Muscle of back (tissue), 11 donors: ENCODE data around the gene DLG2. TPM values are rescaled to one million over a fixed set of nuclear protein-coding genes. Genes with fewer than 3 reads are reported as not detected.
"Not testable (repeated sequence)": the region's sequence is repeated elsewhere in the genome, so short reads cannot be mapped to it uniquely, and the experiment has no call there.

Experiments
- DNase-seq, 3 donors: peaks; one replicate each; pipeline versions ENCODE4 v3.0.0 to v3.0.0-alpha.2; 2013
- polyA plus RNA-seq, 10 donors: library from polyadenylated mRNA; unstranded; fragments of 120-200 nt; gene quantifications; one replicate each; pipeline ENCODE4 v1.2.1, GENCODE V29; 2013; ENCODE audit not compliant: insufficient read length in 10 of 10

Gene DLG2
- polyA plus RNA-seq, 10 donors, result 7.0 to 15.2 (median 10.4) TPM

DNA sequence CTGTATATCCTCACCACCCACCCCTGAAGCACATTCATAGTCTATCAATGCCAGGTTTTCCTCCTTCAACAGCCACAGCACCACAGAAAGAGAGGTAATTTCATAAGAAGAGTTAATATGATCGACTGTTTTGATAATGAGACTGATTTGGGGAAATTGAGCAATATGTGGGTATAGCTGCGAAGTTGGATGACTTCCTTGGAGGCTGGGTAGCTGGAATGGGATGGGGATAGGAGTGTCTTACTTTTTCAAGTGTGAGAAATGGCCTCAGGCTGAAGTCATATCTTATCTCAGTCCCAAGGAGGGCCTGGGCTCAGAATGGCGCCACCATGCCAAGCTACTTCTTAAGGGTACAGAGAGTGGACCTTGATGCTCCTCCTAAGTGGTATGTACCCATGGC, 2153.4 kb downstream of the DLG2 start:
- DNase-seq, result no peak

DNA sequence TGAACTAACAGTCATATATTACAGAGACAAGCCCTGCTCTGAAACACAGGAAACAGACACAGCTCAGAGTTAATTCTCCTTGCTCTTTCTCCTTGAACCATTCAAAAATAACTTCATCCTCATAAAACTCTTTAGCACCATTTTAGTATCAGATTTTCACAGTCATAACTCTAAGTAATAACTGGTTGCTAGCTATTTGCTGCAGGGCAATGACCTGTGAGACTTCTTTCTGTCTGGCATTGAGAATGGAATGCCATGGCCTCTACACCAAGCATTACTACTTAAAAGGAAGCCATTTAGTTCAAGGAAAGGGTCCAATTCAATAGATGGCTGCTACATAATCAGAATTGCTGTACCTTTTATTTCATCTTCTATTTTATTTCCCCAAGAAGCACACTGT, 2154.3 kb downstream of the DLG2 start:
- DNase-seq, result no peak

DNA sequence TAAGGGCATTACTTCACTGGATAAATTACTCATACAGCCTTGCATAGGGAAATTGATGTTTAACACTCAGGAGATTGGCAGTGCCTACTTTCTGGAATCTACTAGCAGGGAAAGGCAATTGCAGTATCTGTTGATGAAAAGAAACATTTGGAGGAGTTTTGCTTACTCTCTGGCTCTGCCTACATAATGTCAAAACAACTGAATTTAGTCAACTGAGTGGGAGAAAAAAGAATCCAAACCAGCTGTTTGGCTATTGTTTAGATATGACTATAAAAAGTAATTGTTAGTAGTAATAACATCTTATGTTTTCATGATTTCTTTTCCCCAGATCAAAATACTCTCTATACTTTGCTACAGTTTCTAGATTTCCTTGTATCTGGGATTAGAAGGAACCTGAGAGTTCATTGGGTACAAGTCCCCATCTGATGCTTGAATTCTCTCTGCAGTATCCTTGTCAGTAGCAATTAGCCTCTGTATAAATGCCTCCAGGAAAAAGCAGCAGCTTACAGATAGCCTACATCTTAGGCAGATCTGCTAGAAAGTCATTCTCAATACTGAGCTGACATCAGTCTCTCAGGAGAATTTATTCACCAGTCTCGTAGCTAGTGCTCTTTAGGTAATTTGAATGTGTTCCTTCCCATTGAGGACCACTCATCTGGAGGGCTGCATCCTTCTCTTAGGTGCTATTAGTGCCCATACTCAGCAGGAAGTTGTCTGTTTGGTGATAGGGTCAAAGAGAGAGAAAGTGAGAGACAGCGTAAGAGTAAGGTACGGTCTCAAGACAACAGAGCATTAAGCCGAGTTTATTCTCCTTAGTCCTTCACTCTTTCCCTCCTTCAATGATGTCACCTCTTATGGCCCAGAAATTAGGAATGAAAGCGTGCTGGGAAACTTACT, 2155.1 kb downstream of the DLG2 start:
- peak in 2 of 3 donors; percentile 12 to 52 for DNase-seq

DNA sequence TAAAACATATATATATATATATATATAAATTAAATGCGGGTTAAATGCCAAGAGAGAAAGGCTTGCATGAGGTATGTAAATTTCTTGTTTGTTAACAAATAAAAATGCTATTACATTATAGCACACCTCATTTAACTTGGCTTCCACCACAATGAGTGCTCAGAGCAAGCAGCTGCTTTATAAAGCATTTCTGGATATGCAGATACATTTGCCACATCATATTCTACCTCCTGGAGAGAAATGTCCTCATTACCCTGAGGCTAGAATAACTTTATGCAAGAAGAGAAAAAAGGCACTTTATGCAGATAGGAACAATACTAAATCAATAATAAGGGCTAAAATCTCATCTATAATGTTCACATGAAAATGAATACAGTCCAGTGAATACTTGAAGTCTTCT, 2159.3 kb downstream of the DLG2 start:
- DNase-seq, result no peak

DNA sequence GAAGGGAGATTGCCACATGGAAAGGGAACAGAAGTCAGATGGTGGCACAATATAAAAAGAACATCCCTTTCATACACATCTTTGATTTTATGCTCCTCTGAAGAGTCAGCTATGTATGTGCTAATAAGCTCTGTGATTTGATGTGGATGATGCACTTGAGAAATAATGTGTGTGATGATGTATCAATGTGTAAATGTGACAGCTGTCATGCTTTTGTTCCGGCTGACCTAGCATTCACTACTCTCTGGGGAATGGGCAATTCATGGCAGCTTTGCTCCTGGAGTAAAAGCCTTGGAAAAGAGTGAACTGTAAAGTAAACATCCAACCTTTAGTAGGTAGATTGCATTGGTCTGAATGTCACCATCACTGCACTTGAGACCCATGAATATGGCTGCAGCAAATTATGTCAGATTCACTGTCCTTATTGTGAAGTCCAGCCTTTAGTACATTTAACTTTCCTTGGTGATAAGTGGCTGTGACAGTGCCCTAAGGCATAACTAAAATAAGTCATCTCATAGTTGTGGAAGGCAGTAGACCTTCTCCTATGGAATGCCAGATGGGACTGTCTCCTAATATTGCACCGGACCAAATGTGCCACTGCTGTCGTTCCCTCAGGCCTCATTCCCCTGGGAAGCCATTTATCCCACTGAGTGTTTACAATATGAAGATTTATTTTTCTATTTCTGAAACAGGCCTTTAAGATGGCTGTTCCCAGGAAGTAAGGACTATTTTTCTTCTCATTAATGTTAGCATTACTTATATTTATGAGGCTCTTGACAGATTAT, 2162.8 kb downstream of the DLG2 start:
- no peak for DNase-seq

DNA sequence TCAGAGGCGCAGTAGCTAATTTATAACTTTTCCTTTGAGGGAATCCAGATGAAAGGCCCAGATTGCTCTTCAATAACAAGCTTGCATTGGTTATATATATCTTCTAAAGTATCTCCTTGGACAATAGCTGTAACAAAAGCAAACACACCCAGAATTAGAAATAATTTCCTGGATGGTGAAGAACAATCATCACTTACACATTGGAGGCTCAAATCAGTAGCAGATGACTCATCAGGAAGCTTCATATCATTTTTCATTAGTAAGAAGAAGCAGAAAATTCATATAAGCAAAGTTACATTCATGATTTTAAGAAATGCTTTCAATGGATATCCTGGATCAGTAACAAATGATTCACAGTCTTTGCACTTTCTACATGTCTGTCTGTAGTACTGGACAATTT, 2167.3 kb downstream of the DLG2 start:
- DNase-seq, result no peak

DNA sequence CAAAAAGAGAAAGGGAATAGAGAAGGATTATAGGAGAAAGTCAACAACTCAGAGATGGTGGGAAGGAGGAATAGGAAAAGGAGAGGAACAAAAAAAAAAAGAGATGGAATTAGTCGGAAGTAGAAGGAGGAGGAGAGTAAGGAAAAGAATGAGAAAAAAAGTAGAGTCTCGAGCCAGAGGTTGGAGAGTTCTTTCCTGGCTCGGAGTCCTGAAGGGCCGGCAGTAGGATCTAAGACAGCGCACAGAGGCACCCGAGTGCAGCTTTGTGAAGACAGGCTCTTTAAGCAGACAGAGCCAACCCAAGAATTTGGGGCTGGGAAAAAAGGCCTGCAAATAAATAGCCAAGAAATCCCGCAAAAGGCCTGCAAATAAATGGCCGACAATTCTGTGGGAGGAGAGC, 2170.6 kb downstream of the DLG2 start:
- peak in 2 of 3 donors; percentile 43 to 58 for DNase-seq

DNA sequence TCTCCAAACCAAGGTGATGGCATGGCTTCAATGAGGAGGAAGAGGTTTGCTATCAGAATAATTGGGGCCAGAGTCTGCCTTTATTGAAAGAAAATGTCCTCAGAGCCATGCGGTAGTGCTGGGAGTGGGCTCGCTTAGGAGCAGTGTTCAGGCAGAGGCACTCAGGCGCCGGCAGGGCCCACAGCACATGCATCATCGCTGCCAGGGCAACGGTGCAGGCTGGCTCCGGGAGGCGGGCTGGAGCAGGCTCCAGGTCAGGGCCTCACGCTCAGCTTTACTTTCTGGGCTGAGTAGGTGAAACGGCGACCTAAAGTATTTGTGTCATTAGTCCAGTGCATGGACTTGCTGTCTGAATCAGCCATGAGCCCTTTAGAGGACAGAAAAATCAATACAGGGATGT, 2171.1 kb downstream of the DLG2 start:
- no peak for DNase-seq

DNA sequence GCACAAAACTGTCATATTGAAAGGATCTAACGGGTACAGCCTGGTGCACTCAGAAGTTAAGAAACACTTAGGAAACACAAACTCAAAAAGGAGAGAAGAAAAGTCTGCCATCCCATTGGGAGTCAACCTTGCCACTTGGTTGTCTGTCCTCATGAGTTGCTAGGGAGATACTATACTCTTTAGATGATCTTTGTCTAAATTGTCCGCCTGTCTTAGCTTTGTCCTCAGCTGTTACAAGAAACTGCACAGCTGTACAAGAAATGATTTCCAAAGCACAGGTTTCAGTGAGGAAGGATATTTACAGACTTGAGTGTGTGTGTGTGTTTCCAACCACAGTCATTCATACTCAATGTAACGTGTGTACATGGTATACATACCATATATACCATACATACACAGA, 2171.8 kb downstream of the DLG2 start:
- no peak for DNase-seq

DNA sequence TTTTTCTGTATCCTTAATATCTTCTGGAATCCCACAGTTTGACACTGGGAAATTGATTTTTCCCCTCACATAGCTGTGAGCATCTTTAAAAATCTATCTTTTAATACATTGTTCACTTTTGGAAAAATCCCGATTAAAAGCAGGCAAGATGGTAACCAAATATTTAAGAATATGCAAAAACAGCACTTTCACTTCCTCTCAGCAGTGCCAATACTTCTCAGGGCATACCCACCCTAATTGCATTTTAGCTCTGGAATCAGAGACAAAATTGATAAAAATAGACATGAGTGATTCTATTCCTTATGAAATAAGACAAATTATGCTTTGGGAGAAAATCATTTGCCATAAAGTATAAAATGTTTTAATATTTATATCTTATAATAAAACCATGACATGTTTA, 2172.5 kb downstream of the DLG2 start:
- no peak for DNase-seq

DNA sequence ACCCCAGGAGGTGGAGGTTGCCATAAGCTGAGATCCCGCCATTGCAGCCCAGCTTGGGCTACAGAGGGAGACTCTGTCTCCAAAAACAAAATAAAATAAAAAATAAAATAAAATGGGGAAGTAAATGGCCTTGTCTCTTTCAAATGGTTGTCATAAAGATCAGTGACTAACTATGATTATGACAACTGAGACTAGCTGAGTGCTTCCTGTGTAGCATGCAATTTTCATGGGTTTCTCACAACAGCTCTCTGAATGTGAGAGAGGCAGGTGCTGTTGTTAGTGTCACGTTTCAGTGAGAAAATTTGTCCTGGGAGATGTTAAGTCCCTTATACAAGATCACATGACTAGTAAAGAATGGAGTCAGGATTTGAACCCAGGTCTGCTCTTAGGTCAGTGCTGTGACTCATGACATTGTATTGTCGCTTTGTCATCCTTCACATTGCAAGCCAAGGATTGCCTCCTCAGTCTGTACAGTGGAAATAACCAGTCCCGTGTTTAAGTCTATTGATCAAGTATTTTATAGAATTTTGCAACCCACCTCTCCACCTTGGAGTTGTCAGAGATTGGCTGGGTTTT, 2177.7 kb downstream of the DLG2 start:
- no peak for DNase-seq

DNA sequence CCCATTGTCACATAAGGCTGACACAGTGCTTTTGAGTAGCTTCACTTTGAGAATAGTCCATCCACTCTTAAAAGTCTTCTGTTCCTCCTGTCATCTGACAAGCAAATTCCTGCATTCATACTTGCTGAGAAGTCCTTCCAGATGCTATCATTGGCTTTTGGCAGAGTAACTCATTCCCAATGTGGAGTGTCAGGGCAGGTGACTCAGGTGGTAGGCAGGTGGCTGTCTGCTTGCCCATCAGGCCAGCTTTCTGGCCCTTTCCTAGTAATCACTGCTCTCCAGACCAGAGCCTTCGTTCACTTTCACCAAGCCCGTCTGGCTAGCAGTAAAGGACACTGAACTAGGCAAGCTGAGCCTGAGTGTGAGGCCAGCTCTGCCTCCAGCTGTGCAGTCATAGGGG, 2178.5 kb downstream of the DLG2 start:
- no peak for DNase-seq

DNA sequence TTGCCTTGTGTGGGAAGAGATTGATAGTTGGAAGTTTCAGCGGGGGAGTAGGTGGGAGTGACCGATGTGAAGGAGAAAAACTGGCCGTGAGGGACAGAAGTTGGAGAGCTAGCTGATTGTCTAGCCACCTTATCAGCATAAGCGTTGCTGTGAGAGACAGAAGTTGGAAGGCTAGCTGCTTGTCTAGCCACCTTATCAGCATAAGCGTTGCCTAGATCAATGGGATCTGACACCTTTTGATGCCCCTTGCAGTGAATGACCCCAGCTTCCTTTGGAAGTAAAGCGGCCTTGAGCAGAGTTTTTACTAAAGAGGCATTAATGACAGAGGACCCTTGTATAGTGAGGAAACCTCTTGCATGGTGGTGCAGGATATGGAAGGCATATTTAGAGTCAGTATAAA, 2183.3 kb downstream of the DLG2 start:
- not testable (repeated sequence) for DNase-seq

DNA sequence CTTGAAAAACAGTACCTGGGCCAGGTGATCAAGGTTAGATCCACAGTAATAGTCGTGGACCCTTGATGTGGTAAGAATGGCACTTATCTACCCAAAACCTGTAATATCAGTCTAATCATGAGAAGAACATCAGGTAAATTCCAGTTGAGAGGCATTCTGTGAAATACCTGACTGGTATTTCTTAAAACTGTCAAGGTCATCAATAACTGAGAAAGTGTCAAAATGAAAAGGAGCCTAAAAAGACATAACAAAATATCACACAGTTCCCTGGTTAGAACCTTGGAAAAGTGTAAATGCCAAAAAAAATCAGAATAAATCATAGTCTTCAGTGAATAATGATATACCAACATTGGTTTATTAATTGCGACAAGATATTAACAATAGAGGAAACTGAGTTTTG, 2185.5 kb downstream of the DLG2 start:
- no peak for DNase-seq

DNA sequence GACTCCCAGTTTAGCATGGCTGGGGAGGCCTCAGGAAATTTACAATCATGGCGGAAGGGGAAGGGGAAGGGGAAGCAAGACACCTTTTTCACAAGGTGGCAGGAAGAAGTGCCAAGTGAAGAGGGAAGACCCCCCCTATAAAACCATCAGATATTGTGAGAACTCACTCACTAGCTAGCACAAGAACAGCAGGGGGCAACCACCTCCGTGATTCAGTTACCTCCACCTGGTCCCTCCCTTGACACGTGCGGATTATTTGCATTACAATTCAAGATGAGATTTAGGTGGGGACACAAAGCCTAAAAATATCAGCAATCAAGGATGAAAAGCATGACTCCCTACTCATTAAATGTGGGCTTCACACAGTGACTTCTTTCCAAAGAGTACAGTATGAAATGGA, 2186.0 kb downstream of the DLG2 start:
- DNase-seq, result no peak

DNA sequence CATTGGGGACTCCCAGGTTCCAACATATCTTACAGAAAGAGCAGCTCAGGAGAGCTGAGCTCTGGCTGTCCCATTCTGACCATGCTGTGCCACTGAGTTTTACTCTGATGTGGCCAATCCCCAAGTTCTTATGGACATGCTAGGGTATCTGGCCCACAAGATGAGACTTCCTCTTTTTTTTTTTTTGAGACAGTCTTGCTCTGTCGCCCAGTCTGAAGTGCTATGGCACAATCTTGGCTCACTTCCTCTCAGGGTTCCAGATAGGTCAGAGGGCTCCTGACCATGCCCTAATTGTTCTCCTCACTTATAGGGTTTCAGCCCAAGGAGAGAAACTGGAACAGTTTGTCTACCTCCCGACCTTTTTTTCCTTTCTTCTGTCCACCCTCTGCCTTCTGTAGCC, 2188.7 kb downstream of the DLG2 start:
- DNase-seq, result no peak

DNA sequence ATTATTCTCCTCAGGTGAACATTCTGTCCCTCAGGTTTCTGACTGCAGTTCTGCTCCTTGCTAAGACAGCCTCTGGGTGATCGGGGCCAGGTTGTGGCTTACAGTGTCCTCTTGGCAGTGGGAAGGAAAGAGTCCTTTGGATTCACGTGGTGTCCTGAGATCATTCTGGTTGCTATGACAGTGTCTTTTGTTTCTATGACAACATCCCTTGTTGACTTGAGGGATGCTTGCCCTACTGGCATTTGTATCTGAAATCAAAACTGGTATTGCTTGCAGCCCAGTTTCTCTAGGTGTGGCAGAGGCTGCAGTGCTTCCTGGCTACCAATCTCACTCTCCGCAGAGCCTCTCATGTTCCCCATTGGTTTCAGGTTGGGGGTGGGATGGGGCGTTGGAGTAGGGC, 2189.2 kb downstream of the DLG2 start:
- DNase-seq, result no peak

DNA sequence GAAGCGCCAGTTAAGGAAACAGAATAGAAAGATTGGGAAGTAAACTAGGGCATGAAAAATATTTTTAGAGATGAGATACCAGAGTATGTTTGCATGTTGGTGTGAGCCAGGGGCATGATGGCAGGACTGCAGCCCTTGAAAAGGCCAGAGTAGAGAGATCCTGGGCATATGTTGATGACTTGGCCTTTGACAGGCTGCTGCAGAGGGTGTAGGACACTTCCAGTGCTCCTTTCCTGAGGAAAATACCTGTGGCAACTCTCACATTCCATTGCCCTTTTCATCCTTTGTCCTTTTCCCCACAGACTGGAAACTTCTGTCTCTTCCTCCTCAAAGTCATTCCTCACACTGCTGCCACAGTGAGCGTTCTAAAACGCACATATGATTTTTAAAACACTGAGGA, 2190.3 kb downstream of the DLG2 start:
- no peak for DNase-seq

DNA sequence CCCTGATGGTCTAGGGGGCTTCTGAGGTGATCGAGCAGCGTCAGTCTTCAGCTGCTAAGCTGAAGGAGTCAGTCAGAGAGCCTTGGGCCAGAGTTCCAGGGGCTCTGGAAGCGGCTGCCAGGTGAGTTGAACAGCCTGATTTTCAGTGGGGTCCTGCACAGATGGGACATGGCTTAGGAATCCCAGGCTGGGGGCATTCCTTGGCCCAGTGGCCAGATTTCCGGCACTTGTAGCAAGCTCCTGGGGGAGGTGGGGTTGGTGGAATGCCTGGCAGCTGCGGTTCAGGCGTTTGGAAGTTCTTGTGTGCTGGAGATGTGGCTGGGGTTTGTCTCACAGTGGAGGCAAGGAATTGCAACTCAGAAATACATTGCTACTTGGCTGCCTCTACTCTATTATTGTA, 2192.3 kb downstream of the DLG2 start:
- not testable (repeated sequence) for DNase-seq

DNA sequence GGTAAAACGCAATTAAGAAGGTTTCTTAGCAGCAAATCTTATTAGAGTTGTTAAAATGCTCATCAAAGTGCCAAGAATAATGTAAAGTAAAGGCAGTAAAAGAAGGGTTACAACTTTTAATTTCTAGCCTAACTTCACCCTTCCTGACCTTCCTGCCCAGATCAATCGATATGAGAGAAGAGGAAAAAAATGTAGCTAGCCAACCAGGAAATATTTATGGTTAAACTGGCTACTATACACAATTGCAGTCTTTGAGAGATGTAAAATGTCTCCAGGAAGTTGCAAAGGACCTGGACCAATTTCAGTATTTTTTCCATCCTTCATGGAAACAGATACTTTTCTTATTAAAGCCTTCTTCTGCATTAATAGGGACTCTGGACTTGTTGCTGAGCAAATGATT, 2199.2 kb downstream of the DLG2 start:
- peak in 2 of 3 donors; percentile 21 to 39 for DNase-seq

DNA sequence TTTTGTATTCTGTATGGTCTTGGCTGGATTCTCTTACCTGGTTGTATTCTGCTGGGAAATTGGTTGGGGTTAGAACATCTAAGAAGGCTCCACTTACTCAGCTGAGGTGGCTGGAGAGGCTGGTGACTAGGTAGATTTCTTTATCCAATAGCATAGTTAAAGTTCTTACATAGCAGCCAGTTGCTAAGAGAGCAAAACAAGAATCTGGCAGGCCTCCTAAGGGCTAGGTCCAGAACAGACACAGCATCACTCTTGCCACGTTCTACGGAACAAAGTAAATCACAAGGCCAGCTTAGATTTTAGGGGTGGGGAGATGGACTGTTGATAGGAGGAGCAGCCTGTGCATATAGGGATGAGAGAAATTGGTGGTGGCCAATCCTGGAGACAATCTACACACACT, 2199.6 kb downstream of the DLG2 start:
- peak; percentile 7 to 69 (median 53) for DNase-seq

DNA sequence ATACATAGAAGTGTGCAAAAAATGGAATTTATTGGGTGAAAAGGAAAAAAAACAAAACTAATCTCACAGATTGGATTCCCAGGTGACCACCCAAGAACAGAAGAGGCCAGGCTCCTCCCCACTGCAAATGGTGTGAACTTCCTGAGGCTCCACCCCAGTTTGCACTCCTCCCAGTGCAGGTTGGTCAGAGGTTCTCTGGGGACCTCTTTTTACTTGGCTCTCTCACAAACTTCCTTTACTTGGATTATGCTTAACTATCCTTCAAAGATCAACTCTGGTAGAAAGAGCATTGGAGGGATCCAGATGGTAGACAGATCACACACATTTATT, 2202.0 kb downstream of the DLG2 start:
- DNase-seq, result peak in 1 of 3 donors; percentile 49
